Measurements from ENCODE around the gene OPN3.

Gene OPN3

GRCh38 chr1:241557551-241558193, 82.5 kb downstream of the OPN3 start:
- TF ChIP-seq, protein P1, sequence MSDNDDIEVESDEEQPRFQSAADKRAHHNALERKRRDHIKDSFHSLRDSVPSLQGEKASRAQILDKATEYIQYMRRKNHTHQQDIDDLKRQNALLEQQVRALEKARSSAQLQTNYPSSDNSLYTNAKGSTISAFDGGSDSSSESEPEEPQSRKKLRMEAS (IDR thresholded peaks at IDR 0.05; ENCODE audit: low read depth, low read length): no peak
- TF ChIP-seq MYC (IDR thresholded peaks at IDR 0.05; ENCODE audit: low read depth, low read length) (no peak), POLR2A (IDR thresholded peaks at IDR 0.05; ENCODE audit: extremely low read depth, insufficient read length) (no peak)
- TF ChIP-seq, protein P2, sequence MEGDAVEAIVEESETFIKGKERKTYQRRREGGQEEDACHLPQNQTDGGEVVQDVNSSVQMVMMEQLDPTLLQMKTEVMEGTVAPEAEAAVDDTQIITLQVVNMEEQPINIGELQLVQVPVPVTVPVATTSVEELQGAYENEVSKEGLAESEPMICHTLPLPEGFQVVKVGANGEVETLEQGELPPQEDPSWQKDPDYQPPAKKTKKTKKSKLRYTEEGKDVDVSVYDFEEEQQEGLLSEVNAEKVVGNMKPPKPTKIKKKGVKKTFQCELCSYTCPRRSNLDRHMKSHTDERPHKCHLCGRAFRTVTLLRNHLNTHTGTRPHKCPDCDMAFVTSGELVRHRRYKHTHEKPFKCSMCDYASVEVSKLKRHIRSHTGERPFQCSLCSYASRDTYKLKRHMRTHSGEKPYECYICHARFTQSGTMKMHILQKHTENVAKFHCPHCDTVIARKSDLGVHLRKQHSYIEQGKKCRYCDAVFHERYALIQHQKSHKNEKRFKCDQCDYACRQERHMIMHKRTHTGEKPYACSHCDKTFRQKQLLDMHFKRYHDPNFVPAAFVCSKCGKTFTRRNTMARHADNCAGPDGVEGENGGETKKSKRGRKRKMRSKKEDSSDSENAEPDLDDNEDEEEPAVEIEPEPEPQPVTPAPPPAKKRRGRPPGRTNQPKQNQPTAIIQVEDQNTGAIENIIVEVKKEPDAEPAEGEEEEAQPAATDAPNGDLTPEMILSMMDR (IDR thresholded peaks at IDR 0.05; ENCODE audit: low read depth, low read length): no peak
- no peak overlapping the region for H3K4me3 ChIP-seq (ENCODE audit: low read depth, low read length)
- DNase-seq (ENCODE audit: low read depth): no peak

DNA sequence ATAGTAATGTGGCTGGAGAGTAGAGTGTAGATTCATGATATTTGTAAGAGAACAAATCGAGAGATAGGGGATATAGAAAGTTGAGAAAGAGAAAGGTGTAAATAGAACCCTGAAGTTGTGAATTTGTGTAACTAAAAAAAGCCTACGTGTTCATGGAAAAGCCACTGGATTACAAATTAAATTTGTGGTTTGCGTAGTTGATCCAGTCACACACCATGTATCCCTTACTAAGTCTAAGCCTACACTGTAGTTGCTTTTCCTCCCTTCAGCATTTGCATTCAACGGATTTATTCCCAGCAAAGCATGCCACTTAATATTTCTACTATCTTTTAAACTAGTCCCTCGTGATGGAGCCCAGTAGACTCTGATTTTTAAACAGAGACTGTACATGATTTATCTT, 83.1 kb downstream of the OPN3 start:
- no peak for TF ChIP-seq POLR2A (IDR thresholded peaks at IDR 0.05; ENCODE audit: extremely low read depth, insufficient read length)
- no peak for TF ChIP-seq MYC (IDR thresholded peaks at IDR 0.05; ENCODE audit: low read depth, low read length)
- TF ChIP-seq, protein P1 (IDR thresholded peaks at IDR 0.05; ENCODE audit: low read depth, low read length): no peak
- no peak for DNase-seq (ENCODE audit: low read depth)
- H3K4me3 ChIP-seq (ENCODE audit: low read depth, low read length): no peak overlapping the region

DNA sequence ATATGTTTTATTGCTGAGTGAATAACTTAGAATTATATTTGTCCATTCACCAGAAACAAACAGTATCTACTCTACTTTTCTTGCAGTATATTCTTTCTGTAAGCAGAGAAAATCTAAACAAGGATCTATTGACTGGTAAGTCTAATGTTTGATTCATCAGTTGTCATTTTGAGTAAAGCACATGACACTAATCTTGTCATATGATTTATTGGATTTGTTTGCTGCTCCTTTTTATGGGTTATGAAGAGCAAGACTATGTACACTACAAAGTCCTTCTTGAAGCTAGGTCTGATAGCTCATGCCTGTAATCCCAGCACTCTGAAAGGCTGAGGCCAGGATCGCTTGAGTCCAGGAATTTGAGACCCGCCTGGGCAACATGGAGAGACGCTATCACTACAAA, 84.6 kb downstream of the OPN3 start:
- no peak for DNase-seq (ENCODE audit: low read depth)
- H3K4me3 ChIP-seq (ENCODE audit: low read depth, low read length): no peak overlapping the region
- TF ChIP-seq, protein P2 (IDR thresholded peaks at IDR 0.05; ENCODE audit: low read depth, low read length): no peak
- TF ChIP-seq, protein P1 (IDR thresholded peaks at IDR 0.05; ENCODE audit: low read depth, low read length): no peak
- TF ChIP-seq MYC (IDR thresholded peaks at IDR 0.05; ENCODE audit: low read depth, low read length) (no peak), POLR2A (IDR thresholded peaks at IDR 0.05; ENCODE audit: extremely low read depth, insufficient read length) (no peak)

DNA sequence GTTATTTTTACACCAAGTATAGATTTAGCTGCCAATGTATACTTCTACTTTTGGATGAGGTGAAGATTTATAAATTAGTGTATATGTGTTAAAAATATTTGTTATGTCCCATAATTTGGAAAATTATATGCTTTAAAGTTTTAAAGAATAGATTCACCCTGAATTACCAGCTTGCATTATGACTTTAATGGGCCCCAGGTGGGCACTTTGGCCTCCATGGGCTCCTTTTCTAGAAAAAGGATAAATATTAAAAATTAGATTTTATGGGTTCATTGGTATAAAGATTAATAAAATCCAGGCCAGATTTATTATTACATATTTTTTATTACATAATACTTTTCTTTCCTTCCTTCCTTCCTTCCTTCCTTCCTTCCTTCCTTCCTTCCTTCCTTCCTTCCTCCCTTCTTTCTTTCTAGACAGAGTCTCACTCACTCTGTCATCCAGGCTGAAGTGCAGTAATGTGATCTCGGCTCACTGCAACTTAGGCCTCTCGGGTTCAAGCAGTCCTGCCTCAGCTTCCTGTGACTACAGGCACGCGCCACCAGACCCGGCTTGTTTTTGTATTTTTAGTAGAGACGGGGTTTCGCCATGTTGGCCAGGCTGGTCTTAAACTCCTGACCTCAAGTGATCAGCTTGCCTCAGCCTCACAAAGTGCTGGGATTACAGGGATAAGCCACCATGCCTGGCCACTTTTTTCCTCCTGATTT, 86.1 kb downstream of the OPN3 start:
- TF ChIP-seq MYC (IDR thresholded peaks at IDR 0.05; ENCODE audit: low read depth, low read length) (no peak), POLR2A (IDR thresholded peaks at IDR 0.05; ENCODE audit: extremely low read depth, insufficient read length) (no peak)
- TF ChIP-seq, protein P1 (IDR thresholded peaks at IDR 0.05; ENCODE audit: low read depth, low read length): no peak
- TF ChIP-seq, protein P2 (IDR thresholded peaks at IDR 0.05; ENCODE audit: low read depth, low read length): no peak

DNA sequence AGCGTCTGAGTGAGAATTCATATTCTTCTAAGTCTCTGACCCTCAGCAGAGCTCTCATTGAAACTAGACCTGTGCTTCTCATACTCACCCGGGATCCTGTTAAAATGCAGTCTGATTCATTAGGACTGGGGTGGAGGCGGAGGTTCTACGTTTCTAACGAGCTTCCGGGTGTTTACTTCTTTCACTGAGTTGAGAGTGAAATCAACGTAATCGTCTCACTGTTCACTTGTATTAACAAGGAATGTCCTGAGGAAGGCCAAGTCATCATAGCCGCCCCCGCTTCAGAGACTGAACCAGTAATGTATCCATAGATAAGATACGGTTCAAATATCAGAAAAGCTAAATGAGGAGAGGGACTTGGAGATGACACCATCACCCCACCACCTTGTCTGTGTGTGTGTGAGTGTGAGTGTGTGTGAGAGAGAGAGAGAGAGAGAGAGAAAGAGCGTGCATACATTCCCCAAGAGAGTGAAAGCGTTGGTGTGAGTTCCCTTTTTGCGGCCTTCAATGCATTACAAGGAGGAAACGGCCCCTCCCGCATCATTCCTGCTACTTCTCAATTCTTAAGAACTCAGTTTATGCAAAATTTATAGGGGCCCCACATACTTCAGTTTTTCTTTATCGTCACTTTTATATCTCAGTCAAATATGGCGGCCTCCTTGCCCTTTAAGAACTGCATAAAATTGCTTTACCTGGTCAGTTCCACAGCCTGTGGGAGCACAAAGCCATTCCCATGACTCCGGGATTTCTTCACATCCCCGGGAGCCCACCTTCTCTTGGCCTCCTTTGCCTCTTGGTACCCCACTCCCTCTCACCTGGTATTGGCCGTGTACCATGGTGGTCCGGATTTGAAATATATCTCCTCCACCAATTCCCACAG, 88.2 kb downstream of the OPN3 start:
- peak; percentile 49 for TF ChIP-seq POLR2A (IDR thresholded peaks at IDR 0.05; ENCODE audit: extremely low read depth, insufficient read length)
- peak; percentile 63; the same call in 1 of the 2 replicates for TF ChIP-seq MYC (IDR thresholded peaks at IDR 0.05; ENCODE audit: low read depth, low read length)
- TF ChIP-seq, protein P2 (IDR thresholded peaks at IDR 0.05; ENCODE audit: low read depth, low read length): no peak
- TF ChIP-seq, protein P1 (IDR thresholded peaks at IDR 0.05; ENCODE audit: low read depth, low read length): peak; percentile 39; the same call in 1 of the 2 replicates
- peak; percentile 96 for DNase-seq (ENCODE audit: low read depth)
- H3K4me3 ChIP-seq (ENCODE audit: low read depth, low read length): peak overlapping the region; percentile 60

More for the DNA sequence above, 86.1 kb downstream of the OPN3 start:
- no peak overlapping the region for H3K4me3 ChIP-seq (ENCODE audit: low read depth, low read length)
- no peak for DNase-seq (ENCODE audit: low read depth)

Data from NB4 (cell line).